A549 (cell line): ENCODE results near the gene EXOC2.

ENCODE experiments used
- GATA3 ChIP-seq: IDR thresholded peaks from 2 replicates; pipeline ENCODE4 v1.6.1; 2012; ENCODE audit warnings: borderline replicate concordance
- JUNB ChIP-seq: fragments of >200 bp; sonication (Bioruptor Twin); formaldehyde crosslinking; IDR thresholded peaks from 2 replicates; pipeline ENCODE4 v1.6.1; 2016
- POLR2A ChIP-seq: IDR thresholded peaks from 2 replicates; pipeline ENCODE4 v1.6.1; 2012; ENCODE audit warnings: mild to moderate bottlenecking, low read length
- RARB ChIP-seq: fragments of 250-450 bp; sonication (Bioruptor Pico); IDR thresholded peaks from 2 replicates; pipeline ENCODE4 v1.8.0; 2021; ENCODE audit warnings: mild to moderate bottlenecking, moderate library complexity
- ZC3H11A ChIP-seq: fragments of 450-650 bp; IDR thresholded peaks from 2 replicates; pipeline ENCODE4 v1.6.1; 2014; ENCODE audit warnings: antibody characterized with exemption, mild to moderate bottlenecking

GRCh38 chr6:447381-448165 is 245.4 kb downstream of the EXOC2 start:
- TF ChIP-seq JUNB (no peak), GATA3 (no peak), ZC3H11A (no peak), RARB (CRISPR knock-in tag) (no peak), POLR2A (no peak)
